ENCODE measurements around the gene FAM110D. TPM values are rescaled to one million over a fixed set of nuclear protein-coding genes. Genes with fewer than 3 reads are reported as not detected.

The FAM110D gene
- total and polyA plus RNA-seq, 2 of the 8 experiments (the other 6 are each of a cell fraction or from before 2014, with no cell fraction given), result 0.21 to 0.48 TPM

- Histone ChIP-seq H4K5ac (ENCODE audit: insufficient read length, low read depth, low read length) (no peak overlapping the region), H3K4me3 (ENCODE audit: extremely low read depth in 1 of 4, insufficient read depth in 2 of 4, low read depth in 3 of 4, low read length in 4 of 4) (no peak overlapping the region), H2BK20ac (ENCODE audit: low read length) (no peak overlapping the region), H3K4me2 (ENCODE audit: insufficient read depth in 1 of 2, low read depth in 2 of 2, low read length in 2 of 2) (no peak overlapping the region), H2AFZ (ENCODE audit: low read length) (no peak overlapping the region), H4K8ac (ENCODE audit: extremely low read depth, insufficient read depth, low read length) (no peak overlapping the region), H2AK5ac (ENCODE audit: low read depth, low read length) (no peak overlapping the region), H4K91ac (replicated peaks; ENCODE audit: insufficient read length, low read length) (no peak overlapping the region), H3K4me1 (replicated peaks in 1 of 4; ENCODE audit: control insufficient read depth in 3 of 4, insufficient read depth in 4 of 4, low read length in 3 of 4) (no peaks in the 10 kb centered on the region), H3K23me2 (ENCODE audit: low read depth, low read length) (no peaks in the 10 kb centered on the region), H3K79me2 (ENCODE audit: control insufficient read depth in 1 of 2, insufficient read depth in 2 of 2, low read length in 2 of 2) (no peaks in the 10 kb centered on the region), H3K14ac (ENCODE audit: insufficient read length) (no peak overlapping the region), H3K9ac (replicated peaks in 1 of 4; ENCODE audit: extremely low read depth in 1 of 4, low read depth in 3 of 4, low read length in 3 of 4) (no peak overlapping the region), H2BK5ac (ENCODE audit: low read depth, low read length) (no peak overlapping the region), H3K79me1 (ENCODE audit: low read depth, low read length) (no peaks in the 10 kb centered on the region), H3K36me3 (ENCODE audit: control insufficient read depth in 2 of 4, insufficient read depth in 4 of 4, low read length in 3 of 4) (no peaks in the 10 kb centered on the region), H3K23ac (ENCODE audit: insufficient read length) (no peak overlapping the region), H3K9me3 (ENCODE audit: insufficient read depth in 2 of 2, low read depth in 1 of 2, low read length in 1 of 2) (no peaks in the 10 kb centered on the region), H4K20me1 (replicated peaks in 1 of 2; ENCODE audit: control insufficient read depth in 1 of 2, insufficient read depth in 2 of 2, low read length in 2 of 2) (no peaks in the 10 kb centered on the region), H3K27me3 (replicated peaks in 1 of 4; ENCODE audit: control insufficient read depth in 3 of 4, extremely low read depth in 1 of 4, insufficient read depth in 3 of 4, low read length in 3 of 4) (no peaks in the 10 kb centered on the region), H3K18ac (ENCODE audit: extremely low read depth, low read length) (no peak overlapping the region), H2BK15ac (ENCODE audit: low read length) (no peak overlapping the region), H3K56ac (replicated peaks; ENCODE audit: insufficient read length, low read depth, low read length) (no peak overlapping the region), H3K4ac (replicated peaks; ENCODE audit: insufficient read length, low read depth, low read length) (no peak overlapping the region), H3K27ac (ENCODE audit: low read depth, low read length) (no peak overlapping the region), H2BK120ac (replicated peaks; ENCODE audit: low read depth, low read length) (no peak overlapping the region), H2BK12ac (ENCODE audit: low read depth, low read length) (no peak overlapping the region)
- no peak for DNase-seq (ENCODE audit: low read depth in 1 of 2, low spot score in 2 of 2)
- CTCF ChIA-PET (ENCODE audit: partially characterized antibody), result interaction anchor here (0.6 to 1.7 kb wide), 8 partner anchors 9 to 193 kb away, joined by 3 to 5 read pairs (median 3); partner anchors contain the start of genes CATSPER4 and SH3BGRL3
- POLR2A ChIA-PET (ENCODE audit: partially characterized antibody), result interaction anchor here (1.2 kb wide), 1 partner anchor 10 kb away, joined by 6 read pairs; no protein-coding TSS in a partner anchor
- 81% methylated on average over 5 of the region's 5 CpGs; no CpG with 5 or more reads in 1 of the 2 experiments for WGBS, 2 experiments (ENCODE audit: extremely low coverage in 1 of 2, insufficient coverage in 1 of 2, insufficient read length in 1 of 2, insufficient replicate concordance in 2 of 2, low coverage in 1 of 2, low lambda C conversion rate in 2 of 2, missing lambda C conversion rate in 1 of 2)
- no peak for FAIRE-seq
- TF ChIP-seq CEBPB (IDR thresholded peaks at IDR 0.05; ENCODE audit: low read depth, low read length) (no peak), JUN (IDR thresholded peaks at IDR 0.05; ENCODE audit: low read depth, low read length) (no peak), POLR2A (IDR thresholded peaks at IDR 0.05; ENCODE audit: control extremely low read depth in 1 of 2, low read depth in 2 of 2, low read length in 2 of 2) (no peak), SP4 (IDR thresholded peaks at IDR 0.05; ENCODE audit: low read length) (no peak), USF2 (IDR thresholded peaks at IDR 0.05; ENCODE audit: low read length) (no peak), TAF7 (optimal IDR thresholded peaks at IDR 0.05; ENCODE audit: borderline replicate concordance, low read depth, low read length) (no peak), ATF3 (IDR thresholded peaks at IDR 0.05; ENCODE audit: insufficient read depth, low read depth, low read length) (no peak), RFX5 (IDR thresholded peaks at IDR 0.05; ENCODE audit: borderline replicate concordance, low read depth, low read length) (no peak), BCL11A (IDR thresholded peaks at IDR 0.05; ENCODE audit: low read depth in 2 of 2, low read length in 2 of 2) (no peak), EGR1 (IDR thresholded peaks at IDR 0.05; ENCODE audit: borderline replicate concordance, low read depth, low read length) (no peak), CHD2 (IDR thresholded peaks at IDR 0.05; ENCODE audit: low read length) (no peak), EZH2 (IDR thresholded peaks at IDR 0.05; ENCODE audit: low read depth, low read length, severe bottlenecking) (no peak)
Observed at GRCh38 chr1:26210147-26210870, 51.4 kb downstream of the FAM110D start.
